Mucosa of rectum (tissue), 2 donors: Measurements from ENCODE around the gene CERS6.
A peak's percentile ranks its signal among the peaks of the same experiment; 100 is the strongest.

Source experiments
- H3K27ac ChIP-seq, 2 donors: one replicate each; pipeline ENCODE4 v1.7.0; 2013; ENCODE audit warnings: inconsistent platforms in 2 of 2, low read depth in 2 of 2, low read length in 2 of 2
- H3K27me3 ChIP-seq, 2 donors: one replicate each; pipeline ENCODE4 v1.7.0; 2013; ENCODE audit warnings: low read length in 2 of 2; ENCODE audit not compliant: control insufficient read depth in 2 of 2, insufficient read depth in 2 of 2
- H3K36me3 ChIP-seq, 2 donors: one replicate each; pipeline ENCODE4 v1.7.0; 2013; ENCODE audit warnings: low read length in 2 of 2; ENCODE audit not compliant: control insufficient read depth in 2 of 2, insufficient read depth in 2 of 2
- H3K4me1 ChIP-seq, 2 donors: one replicate each; pipeline ENCODE4 v1.7.0; 2013; ENCODE audit warnings: low read length in 2 of 2, mild to moderate bottlenecking in 1 of 2; ENCODE audit not compliant: control insufficient read depth in 2 of 2, insufficient read depth in 2 of 2
- H3K4me3 ChIP-seq, 2 donors: one replicate each; pipeline ENCODE4 v1.7.0; 2013; ENCODE audit warnings: low read length in 2 of 2
- H3K9ac ChIP-seq, 2 donors: one replicate each; pipeline ENCODE4 v1.7.0; 2013; ENCODE audit warnings: low read length in 2 of 2, low read depth in 1 of 2, mild to moderate bottlenecking in 1 of 2
- H3K9me3 ChIP-seq, 2 donors: one replicate each; pipeline ENCODE4 v1.7.0; 2013; ENCODE audit warnings: low read length in 2 of 2; ENCODE audit not compliant: control insufficient read depth in 2 of 2
- donor health status: healthy.
- donor health status: Normal muscosa, but diverticular disease.

Gene CERS6

GRCh38 chr2:168574856-168575630 lies 119.0 kb downstream of the CERS6 start:
- peaks cover 0 to 3% of the 10 kb centered on the region in 2 donors for H3K4me1 ChIP-seq
- H3K9ac ChIP-seq, result no peak overlapping the region
- H3K27me3 ChIP-seq, result no peaks in the 10 kb centered on the region
- no peak overlapping the region for H3K27ac ChIP-seq
- H3K9me3 ChIP-seq, result no peaks in the 10 kb centered on the region
- peaks cover 0 to 3% of the 10 kb centered on the region in 2 donors for H3K36me3 ChIP-seq
- H3K4me3 ChIP-seq, result no peak overlapping the region

- no peak overlapping the region for H3K27ac ChIP-seq
- H3K9ac ChIP-seq, result no peak overlapping the region
- H3K9me3 ChIP-seq, result no peaks in the 10 kb centered on the region
- no peak overlapping the region for H3K4me3 ChIP-seq
- H3K4me1 ChIP-seq, result peaks cover 0 to 3% of the 10 kb centered on the region in 2 donors
- H3K27me3 ChIP-seq, result no peaks in the 10 kb centered on the region
- H3K36me3 ChIP-seq, result no peaks in the 10 kb centered on the region
These were observed 121.8 kb downstream of the CERS6 start for GRCh38 chr2:168577885-168578284.

DNA sequence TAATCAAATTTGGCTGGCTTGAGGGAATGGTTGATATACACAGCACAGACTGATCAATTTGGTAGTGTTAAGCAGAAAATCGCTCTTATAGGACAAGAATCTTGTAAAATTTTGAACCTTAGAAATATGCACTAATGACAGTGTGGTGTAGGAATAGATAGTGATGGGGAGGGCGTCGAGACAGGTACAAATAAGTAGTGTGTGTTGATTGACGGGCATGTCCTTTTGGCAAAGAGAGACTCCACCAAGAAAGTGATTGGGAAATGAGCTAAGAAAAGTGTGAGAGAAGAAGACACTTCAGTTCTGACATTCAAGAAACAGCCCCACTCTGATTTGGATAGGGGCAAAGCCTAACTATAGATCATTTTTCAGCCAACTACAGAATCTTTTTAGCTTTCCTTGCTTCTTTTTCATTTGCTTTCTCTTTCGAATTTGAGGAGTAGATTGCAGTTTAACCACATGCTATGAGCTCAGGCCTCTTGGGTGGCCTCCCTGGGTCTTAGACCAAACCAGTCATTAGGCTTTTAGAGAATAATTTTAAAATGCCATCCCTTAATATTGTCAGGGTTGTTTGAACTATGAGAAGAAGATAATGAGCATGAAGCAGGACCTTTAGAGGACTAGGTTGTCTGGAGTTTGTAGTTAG lies 127.1 kb downstream of the CERS6 start:
- no peak overlapping the region for H3K4me3 ChIP-seq
- H3K27ac ChIP-seq, result peak overlapping the region; percentile 19 to 23
- no peaks in the 10 kb centered on the region for H3K27me3 ChIP-seq
- no peak overlapping the region for H3K9ac ChIP-seq
- H3K4me1 ChIP-seq, result peaks cover 0 to 10% of the 10 kb centered on the region in 2 donors
- no peaks in the 10 kb centered on the region for H3K36me3 ChIP-seq
- H3K9me3 ChIP-seq, result no peaks in the 10 kb centered on the region

DNA sequence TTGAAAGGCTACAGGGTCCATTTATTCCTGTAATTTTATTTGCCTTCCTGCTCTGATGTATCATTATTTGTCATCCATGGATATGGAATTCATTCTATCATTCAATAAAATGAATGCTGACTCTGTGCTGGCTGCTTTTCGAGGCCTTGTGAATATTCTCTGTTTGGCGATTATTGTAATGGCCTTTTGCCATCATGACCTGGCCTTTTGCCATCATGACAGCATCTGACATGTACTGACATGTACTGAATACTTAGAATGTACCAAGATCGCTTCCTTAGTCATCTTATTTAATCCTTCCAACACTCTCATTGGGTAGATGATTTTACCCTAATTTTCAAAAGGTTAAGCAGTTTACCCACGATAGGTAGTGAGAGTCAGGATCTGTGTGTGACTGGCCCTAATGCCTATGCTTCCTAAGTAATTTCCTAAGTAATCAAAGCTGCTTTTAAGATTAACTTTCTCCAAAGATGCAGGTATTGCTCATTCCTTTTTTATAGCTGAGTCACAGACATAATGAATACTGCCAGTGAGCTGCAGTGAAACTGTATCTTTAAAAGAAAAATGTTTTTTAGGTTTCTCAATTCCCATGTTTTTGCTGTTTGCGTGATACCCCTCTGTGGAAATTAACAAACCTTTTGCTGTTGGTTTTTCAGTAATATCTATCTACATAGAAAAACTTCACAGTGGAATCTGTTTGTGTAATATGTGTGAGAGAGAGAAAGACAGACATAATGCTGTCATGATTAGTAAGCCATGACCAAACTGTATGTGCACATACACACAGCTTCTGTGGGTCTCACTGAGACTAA lies 127.8 kb downstream of the CERS6 start:
- Histone ChIP-seq H3K36me3 (no peaks in the 10 kb centered on the region), H3K9me3 (no peaks in the 10 kb centered on the region), H3K27me3 (no peaks in the 10 kb centered on the region), H3K9ac (no peak overlapping the region), H3K4me3 (no peak overlapping the region), H3K27ac (peak overlapping the region in 1 of 2 donors; percentile 23), H3K4me1 (peaks cover 0 to 8% of the 10 kb centered on the region in 2 donors)

DNA sequence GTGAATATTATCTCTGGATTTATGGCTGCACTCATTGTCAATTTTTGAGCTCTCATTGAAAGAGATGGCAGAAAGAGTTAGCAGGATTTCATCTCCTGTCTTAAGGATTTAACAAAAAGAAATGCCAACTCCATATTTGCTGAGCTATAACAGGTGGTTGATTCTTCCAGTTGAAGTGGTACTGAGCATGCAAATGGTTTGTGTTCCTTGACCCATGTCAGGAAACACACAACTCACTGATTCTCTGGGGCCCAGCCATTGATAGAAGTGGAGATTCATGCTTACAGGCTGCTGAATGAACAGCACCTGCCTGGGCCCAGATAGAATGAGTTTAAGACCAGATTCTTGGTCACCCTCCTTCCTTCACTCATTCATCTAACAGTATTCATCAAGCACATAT lies 128.8 kb downstream of the CERS6 start:
- Histone ChIP-seq H3K27me3 (no peaks in the 10 kb centered on the region), H3K27ac (no peak overlapping the region), H3K4me3 (no peak overlapping the region), H3K9me3 (no peaks in the 10 kb centered on the region), H3K9ac (no peak overlapping the region), H3K36me3 (no peaks in the 10 kb centered on the region), H3K4me1 (peaks cover 0 to 8% of the 10 kb centered on the region in 2 donors)

GRCh38 chr2:168585700-168586099 lies 129.6 kb downstream of the CERS6 start:
- H3K9ac ChIP-seq, result no peak overlapping the region
- no peak overlapping the region for H3K4me3 ChIP-seq
- H3K9me3 ChIP-seq, result no peaks in the 10 kb centered on the region
- H3K27ac ChIP-seq, result no peak overlapping the region
- no peaks in the 10 kb centered on the region for H3K36me3 ChIP-seq
- no peaks in the 10 kb centered on the region for H3K27me3 ChIP-seq
- H3K4me1 ChIP-seq, result peaks cover 0 to 8% of the 10 kb centered on the region in 2 donors

DNA sequence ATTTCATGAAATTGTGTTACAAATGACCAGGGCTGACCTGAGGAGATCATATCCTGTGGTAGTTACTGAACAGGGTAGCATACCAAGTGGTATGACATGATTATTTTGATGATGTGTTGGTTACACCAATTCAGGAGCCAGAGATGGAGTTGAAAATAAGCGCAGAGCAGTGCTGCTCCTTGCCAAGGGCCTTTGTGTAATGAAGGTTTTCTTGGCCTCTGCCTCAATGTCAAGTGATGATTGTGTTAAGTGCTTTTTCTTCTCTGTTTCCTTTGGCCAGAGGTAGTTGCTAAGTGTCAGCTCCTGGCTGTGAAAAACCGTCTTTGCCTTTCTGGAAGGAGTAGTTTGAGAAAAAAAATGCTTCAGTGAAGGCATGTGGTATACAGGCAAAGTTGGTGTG lies 131.2 kb downstream of the CERS6 start:
- Histone ChIP-seq H3K4me1 (peaks cover 0 to 8% of the 10 kb centered on the region in 2 donors), H3K36me3 (no peaks in the 10 kb centered on the region), H3K9me3 (no peaks in the 10 kb centered on the region), H3K4me3 (no peak overlapping the region), H3K27me3 (no peaks in the 10 kb centered on the region), H3K9ac (no peak overlapping the region), H3K27ac (no peak overlapping the region)

DNA sequence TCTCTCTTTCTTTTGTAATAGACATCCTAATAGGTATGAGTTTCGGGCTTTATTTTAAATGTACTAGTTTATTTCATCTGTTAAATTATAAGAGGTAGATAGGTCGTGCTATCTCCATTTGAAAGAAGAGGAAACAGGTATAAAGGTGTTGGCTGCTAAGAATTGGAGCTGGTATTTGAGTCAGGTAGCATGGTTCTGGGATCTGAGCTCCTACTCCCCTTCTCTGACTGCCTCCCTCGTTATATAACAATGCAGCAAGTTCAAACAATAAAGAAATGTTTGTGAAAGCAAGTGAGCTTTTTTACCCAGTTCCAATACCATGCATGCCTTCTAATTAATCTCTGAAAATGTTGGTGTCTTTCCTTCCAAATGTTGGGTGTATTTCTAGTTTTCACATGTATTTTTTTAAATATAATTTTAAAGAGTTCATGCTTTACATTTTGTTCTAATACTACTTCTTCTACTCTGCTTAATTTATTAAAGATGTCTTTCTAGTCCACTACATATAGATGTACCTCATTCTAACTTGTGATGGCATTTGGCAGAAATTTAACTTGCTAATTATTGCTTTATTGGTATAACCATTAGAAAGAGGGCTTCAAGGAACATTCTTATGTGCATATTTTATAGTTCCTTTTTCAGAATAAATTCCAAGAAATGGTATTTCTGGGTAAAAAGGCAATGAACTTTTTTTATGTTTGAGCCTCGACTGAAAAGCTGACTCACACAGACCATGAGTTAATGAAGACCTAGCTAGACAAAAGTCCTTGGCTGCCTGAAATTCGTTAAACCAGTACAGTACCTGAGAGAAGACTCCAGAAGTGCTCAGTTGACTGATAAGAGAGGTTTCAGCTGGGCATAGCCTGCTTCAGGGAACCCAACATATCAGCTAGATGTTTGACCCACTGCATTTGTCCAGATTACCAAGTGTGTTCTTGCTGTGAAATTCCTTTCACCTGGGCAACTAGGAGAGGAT lies 133.5 kb downstream of the CERS6 start:
- Histone ChIP-seq H3K27ac (no peak overlapping the region), H3K4me1 (no peaks in the 10 kb centered on the region), H3K9me3 (no peaks in the 10 kb centered on the region), H3K27me3 (no peaks in the 10 kb centered on the region), H3K4me3 (no peak overlapping the region), H3K9ac (no peak overlapping the region), H3K36me3 (no peaks in the 10 kb centered on the region)

DNA sequence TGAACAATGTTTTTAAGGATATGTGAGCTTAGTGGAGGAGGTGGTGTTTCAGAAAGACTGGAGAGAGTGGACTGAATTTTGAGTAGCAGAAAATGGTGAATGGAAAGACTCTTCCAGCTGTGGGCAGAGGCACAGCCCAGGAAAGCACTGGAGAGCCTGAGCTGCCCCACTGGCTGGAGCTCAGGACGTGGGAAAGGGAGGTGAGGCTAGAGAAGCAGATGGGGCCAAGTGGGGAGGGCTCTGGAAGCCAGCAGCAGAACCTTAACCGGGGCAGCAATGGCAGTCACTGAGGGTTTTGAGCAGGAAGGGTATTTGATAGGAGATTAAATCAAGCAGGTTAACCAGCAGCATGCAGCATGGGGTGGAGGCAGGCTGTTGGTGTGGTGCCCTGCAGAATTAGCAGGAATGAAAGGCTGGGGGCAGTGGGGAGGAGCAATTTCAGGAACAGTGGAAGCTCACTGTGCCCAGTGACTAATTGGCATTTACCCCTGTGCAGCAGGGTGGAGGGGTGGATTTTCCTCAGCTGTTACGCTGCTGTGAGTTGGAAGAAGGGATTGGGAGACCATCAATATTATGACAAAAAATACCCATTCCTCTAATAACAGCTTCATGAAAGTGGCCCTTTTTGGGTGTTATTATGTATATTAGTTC lies 136.2 kb downstream of the CERS6 start:
- Histone ChIP-seq H3K36me3 (no peaks in the 10 kb centered on the region), H3K27me3 (no peaks in the 10 kb centered on the region), H3K27ac (no peak overlapping the region), H3K9ac (no peak overlapping the region), H3K4me1 (no peaks in the 10 kb centered on the region), H3K9me3 (no peaks in the 10 kb centered on the region), H3K4me3 (no peak overlapping the region)
